DMS79 (cell line): Measurements from ENCODE around the gene FSTL4.

Experiments used
- DNase-seq: peaks from one replicate; lab custom pipeline; 2025; lab: John Stamatoyannopoulos, UW

Gene FSTL4

GRCh38 chr5:133291524-133291923, 320.8 kb downstream of the FSTL4 start:
- DNase-seq: no peak

GRCh38 chr5:133290669-133291240, 321.6 kb downstream of the FSTL4 start:
- peak; percentile 56 for DNase-seq

GRCh38 chr5:133289686-133290367, 322.5 kb downstream of the FSTL4 start:
- DNase-seq: peak; percentile 45

GRCh38 chr5:133287500-133287899, 324.8 kb downstream of the FSTL4 start:
- no peak for DNase-seq

- no peak for DNase-seq
Measured at GRCh38 chr5:133286483-133286882, 325.9 kb downstream of the FSTL4 start.

- DNase-seq: no peak
Measured at GRCh38 chr5:133285583-133286021, 326.7 kb downstream of the FSTL4 start.

GRCh38 chr5:133284306-133284705, 328.0 kb downstream of the FSTL4 start:
- no peak for DNase-seq

GRCh38 chr5:133278317-133278716, 334.0 kb downstream of the FSTL4 start:
- no peak for DNase-seq

- DNase-seq: no peak
Measured at GRCh38 chr5:133277744-133278143, 334.6 kb downstream of the FSTL4 start.

- DNase-seq: no peak
Measured at GRCh38 chr5:133276171-133276570, 336.2 kb downstream of the FSTL4 start.

- no peak for DNase-seq
Measured at GRCh38 chr5:133275631-133276030, 336.7 kb downstream of the FSTL4 start.

- DNase-seq: no peak
Measured at GRCh38 chr5:133274597-133274935, 337.8 kb downstream of the FSTL4 start.

- DNase-seq: no peak
Measured at GRCh38 chr5:133273661-133274596, 338.4 kb downstream of the FSTL4 start.

GRCh38 chr5:133272345-133272744, 340.0 kb downstream of the FSTL4 start:
- DNase-seq: no peak

GRCh38 chr5:133271606-133272005, 340.7 kb downstream of the FSTL4 start:
- no peak for DNase-seq

- no peak for DNase-seq
Measured at GRCh38 chr5:133269691-133270090, 342.6 kb downstream of the FSTL4 start.

GRCh38 chr5:133267601-133268000, 344.7 kb downstream of the FSTL4 start:
- no peak for DNase-seq

- no peak for DNase-seq
Measured at GRCh38 chr5:133266966-133267365, 345.4 kb downstream of the FSTL4 start.

- no peak for DNase-seq
Measured at GRCh38 chr5:133266527-133266878, 345.8 kb downstream of the FSTL4 start.

- no peak for DNase-seq
Measured at GRCh38 chr5:133265720-133266526, 346.4 kb downstream of the FSTL4 start.

- DNase-seq: no peak
Measured at GRCh38 chr5:133265257-133265656, 347.1 kb downstream of the FSTL4 start.

GRCh38 chr5:133262690-133263089, 349.7 kb downstream of the FSTL4 start:
- DNase-seq: no peak
